Measurements from ENCODE around the gene HDAC9.

Gene HDAC9

GRCh38 chr7:18663321-18663720 lies 167.8 kb downstream of the HDAC9 start:
- TF ChIP-seq, protein P1, sequence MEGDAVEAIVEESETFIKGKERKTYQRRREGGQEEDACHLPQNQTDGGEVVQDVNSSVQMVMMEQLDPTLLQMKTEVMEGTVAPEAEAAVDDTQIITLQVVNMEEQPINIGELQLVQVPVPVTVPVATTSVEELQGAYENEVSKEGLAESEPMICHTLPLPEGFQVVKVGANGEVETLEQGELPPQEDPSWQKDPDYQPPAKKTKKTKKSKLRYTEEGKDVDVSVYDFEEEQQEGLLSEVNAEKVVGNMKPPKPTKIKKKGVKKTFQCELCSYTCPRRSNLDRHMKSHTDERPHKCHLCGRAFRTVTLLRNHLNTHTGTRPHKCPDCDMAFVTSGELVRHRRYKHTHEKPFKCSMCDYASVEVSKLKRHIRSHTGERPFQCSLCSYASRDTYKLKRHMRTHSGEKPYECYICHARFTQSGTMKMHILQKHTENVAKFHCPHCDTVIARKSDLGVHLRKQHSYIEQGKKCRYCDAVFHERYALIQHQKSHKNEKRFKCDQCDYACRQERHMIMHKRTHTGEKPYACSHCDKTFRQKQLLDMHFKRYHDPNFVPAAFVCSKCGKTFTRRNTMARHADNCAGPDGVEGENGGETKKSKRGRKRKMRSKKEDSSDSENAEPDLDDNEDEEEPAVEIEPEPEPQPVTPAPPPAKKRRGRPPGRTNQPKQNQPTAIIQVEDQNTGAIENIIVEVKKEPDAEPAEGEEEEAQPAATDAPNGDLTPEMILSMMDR (conservative IDR thresholded peaks at IDR 0.05; ENCODE audit: control insufficient read depth, insufficient read depth, low read depth, low read length) = no peak
- no peak overlapping the region for H3K4me3 ChIP-seq (ENCODE audit: control insufficient read depth, low read depth, low read length)
- DNase-seq (ENCODE audit: low read depth) = no peak

- TF ChIP-seq, protein P1 (conservative IDR thresholded peaks at IDR 0.05; ENCODE audit: control insufficient read depth, insufficient read depth, low read depth, low read length) = peak; percentile 99
- no peak overlapping the region for H3K4me3 ChIP-seq (ENCODE audit: control insufficient read depth, low read depth, low read length)
- DNase-seq (ENCODE audit: low read depth) = peak; percentile 81
These were observed 170.7 kb downstream of the HDAC9 start for GRCh38 chr7:18666107-18666728.

DNA sequence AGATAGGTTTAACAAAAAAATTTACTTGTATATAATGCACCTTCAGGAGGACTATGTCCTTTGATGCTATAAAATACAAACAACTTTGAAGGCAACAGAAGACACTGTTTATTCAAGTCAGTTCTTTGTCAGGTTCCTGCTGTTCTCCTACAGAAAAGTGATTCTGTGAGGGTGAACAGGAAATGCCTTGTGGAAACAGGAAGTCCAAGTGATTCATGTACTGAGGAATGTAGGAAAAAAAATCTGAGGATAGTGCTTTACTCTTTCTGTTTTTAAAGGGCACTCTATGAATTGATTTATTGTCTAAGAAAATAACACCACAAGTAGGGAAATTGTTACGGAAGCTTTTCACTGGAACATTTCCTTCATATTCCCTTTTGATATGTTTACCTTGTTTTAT lies 171.9 kb downstream of the HDAC9 start:
- TF ChIP-seq, protein P1 (conservative IDR thresholded peaks at IDR 0.05; ENCODE audit: control insufficient read depth, insufficient read depth, low read depth, low read length) = no peak

DNA sequence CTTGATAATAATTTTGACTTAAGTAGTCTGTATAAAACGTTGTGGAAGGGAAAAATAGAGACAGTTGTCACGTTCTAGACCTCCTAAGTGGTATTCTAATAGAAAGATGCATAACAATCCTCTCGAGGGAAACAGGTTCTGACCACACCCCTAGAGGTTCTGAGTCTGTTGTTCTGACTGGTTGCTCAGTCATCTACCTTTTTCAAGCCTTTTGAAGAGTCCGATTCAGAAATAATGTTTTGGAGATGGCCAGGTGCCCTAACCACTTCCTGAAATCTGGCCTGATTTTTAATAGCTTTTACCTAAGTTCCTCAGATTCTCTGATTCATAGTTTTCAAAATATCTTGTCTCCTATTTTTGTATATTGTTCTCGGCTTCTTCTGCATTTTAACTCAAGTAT lies 175.6 kb downstream of the HDAC9 start:
- no peak for DNase-seq (ENCODE audit: low read depth)
- TF ChIP-seq, protein P1 (conservative IDR thresholded peaks at IDR 0.05; ENCODE audit: control insufficient read depth, insufficient read depth, low read depth, low read length) = no peak
- H3K4me3 ChIP-seq (ENCODE audit: control insufficient read depth, low read depth, low read length) = no peak overlapping the region

More for the DNA sequence above, 171.9 kb downstream of the HDAC9 start:
- no peak overlapping the region for H3K4me3 ChIP-seq (ENCODE audit: control insufficient read depth, low read depth, low read length)
- DNase-seq (ENCODE audit: low read depth) = peak; percentile 64

- TF ChIP-seq, protein P1 (conservative IDR thresholded peaks at IDR 0.05; ENCODE audit: control insufficient read depth, insufficient read depth, low read depth, low read length) = no peak
- H3K4me3 ChIP-seq (ENCODE audit: control insufficient read depth, low read depth, low read length) = no peak overlapping the region
- DNase-seq (ENCODE audit: low read depth) = no peak
These were observed 180.0 kb downstream of the HDAC9 start for GRCh38 chr7:18675579-18675978.

DNA sequence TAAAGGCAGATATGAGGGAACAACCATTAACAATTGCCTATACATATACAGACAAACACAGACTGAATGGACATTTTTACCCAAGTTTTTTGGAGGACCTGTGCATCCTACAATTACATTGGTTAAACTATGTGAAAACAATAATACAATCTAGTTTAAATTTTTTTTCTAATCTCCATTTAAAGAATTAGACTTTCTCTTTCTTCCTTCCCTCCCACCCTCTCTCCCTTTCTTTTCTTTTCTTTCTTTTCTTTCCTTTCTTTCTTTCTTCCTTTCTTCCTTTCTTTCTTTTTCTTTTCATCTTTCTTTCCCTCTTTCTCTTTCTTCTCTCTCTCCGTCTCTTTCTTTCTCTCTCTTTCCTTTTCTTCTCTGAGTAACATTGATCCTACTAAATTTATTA lies 183.7 kb downstream of the HDAC9 start:
- H3K4me3 ChIP-seq (ENCODE audit: control insufficient read depth, low read depth, low read length) = no peak overlapping the region
- DNase-seq (ENCODE audit: low read depth) = no peak
- TF ChIP-seq, protein P1 (conservative IDR thresholded peaks at IDR 0.05; ENCODE audit: control insufficient read depth, insufficient read depth, low read depth, low read length) = no peak

GRCh38 chr7:18680576-18680975 lies 185.0 kb downstream of the HDAC9 start:
- H3K4me3 ChIP-seq (ENCODE audit: control insufficient read depth, low read depth, low read length) = no peak overlapping the region

More at GRCh38 chr7:18680576-18680975, 185.0 kb downstream of the HDAC9 start:
- TF ChIP-seq, protein P1 (conservative IDR thresholded peaks at IDR 0.05; ENCODE audit: control insufficient read depth, insufficient read depth, low read depth, low read length) = no peak
- DNase-seq (ENCODE audit: low read depth) = no peak

Data from fibroblast of mammary gland (primary cell).